ENCODE data around the gene SLC35E3.

Gene SLC35E3

GRCh38 chr12:68745904-68746571, at the start of gene SLC35E3:
Gene SLC35E3, plus strand, starts transcription at chr12:68746176. Its CDS starts 202 bp downstream, at chr12:68746378.
- peak; percentile 95 for DNase-seq

GRCh38 chr12:68699486-68699885, 46.5 kb upstream of the SLC35E3 start:
- no peak for DNase-seq

DNA sequence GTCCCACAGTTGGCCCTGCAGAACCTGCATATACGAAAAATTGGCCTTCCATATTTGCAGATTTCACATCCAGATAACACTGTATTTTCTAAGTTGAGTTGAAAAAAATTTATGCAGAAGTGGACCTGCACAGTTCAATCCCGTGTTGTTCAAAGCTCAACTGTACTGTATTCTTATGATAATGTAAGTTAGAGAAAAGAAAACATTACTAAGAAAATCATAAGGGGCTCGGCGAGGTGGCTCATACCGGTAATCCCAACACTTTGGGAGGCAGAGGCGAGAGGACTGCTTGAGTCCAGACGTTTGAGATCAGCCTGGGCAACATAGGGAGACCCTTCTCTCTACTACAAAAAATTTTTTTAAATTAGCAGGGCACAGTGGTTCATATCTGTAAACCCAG, 18.2 kb upstream of the SLC35E3 start:
- DNase-seq = no peak

GRCh38 chr12:68733661-68734071, 12.3 kb upstream of the SLC35E3 start:
- DNase-seq = no peak

DNA sequence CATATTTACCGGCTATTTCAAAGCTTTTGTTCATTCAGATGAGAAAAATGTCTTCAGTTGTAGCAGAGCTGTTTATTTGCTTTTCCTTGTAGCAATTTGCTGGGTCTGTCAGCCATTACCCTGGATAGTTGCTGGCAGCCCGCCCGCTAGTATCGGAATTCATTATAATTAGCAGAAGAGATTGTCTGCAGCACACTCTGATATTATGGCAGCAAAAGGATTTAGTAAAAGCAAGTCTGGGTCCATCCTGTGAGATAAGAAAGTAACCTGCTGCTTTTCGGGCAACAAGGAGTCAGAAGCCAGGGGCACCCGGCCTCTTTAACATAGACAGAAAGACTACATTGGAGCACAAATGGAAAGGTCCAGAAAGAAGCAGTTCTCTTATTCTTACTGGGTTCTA, 6.1 kb upstream of the SLC35E3 start:
- no peak for DNase-seq

- DNase-seq = no peak
Observed at GRCh38 chr12:68743356-68743755, 2.6 kb upstream of the SLC35E3 start.

GRCh38 chr12:68745376-68745903, 536 bp upstream of the SLC35E3 start:
- DNase-seq = no peak

- DNase-seq = peak; percentile 74
Observed at GRCh38 chr12:68746572-68747180, 700 bp downstream of the SLC35E3 start.

DNA sequence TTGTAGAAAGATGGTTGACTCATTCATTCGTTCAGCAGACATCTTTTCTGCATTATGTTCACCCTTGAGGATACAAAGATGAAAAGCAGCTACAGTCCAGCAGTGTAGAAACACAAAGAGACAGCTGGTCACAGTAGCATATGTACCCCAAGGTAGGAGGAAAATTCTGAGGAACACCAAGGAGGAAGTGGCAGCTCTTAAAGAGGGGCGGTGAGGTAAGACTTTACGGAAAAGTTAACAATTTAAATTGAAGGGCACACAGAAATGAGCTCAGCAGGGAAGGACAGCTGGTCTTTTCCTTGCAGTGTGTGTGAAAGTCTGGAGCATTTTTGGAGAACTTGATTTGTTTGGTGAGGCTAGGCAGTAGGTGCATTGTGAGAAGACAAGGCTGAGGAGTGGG, 3.5 kb downstream of the SLC35E3 start:
- DNase-seq = no peak

DNA sequence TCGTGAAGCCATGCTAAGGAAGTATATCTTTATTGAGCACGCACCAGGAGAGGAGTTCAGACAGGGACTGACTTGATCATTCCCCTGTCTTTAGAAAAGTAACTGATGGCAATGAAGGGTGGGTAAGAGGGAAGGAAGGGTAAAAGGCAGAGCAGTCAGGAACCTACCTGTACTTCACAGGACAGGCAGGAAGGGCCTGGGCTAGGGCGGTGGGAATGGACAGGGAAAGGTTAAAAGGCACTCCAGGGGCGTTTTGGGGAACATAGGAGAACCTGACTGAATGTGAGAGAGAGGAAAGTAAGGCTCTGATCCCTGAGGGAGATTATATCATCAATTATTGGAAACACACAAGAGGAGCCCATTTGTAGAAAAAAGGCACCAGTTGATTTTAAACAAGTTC, 3.9 kb downstream of the SLC35E3 start:
- DNase-seq = no peak

GRCh38 chr12:68750506-68750905, 4.5 kb downstream of the SLC35E3 start:
- DNase-seq = no peak

DNA sequence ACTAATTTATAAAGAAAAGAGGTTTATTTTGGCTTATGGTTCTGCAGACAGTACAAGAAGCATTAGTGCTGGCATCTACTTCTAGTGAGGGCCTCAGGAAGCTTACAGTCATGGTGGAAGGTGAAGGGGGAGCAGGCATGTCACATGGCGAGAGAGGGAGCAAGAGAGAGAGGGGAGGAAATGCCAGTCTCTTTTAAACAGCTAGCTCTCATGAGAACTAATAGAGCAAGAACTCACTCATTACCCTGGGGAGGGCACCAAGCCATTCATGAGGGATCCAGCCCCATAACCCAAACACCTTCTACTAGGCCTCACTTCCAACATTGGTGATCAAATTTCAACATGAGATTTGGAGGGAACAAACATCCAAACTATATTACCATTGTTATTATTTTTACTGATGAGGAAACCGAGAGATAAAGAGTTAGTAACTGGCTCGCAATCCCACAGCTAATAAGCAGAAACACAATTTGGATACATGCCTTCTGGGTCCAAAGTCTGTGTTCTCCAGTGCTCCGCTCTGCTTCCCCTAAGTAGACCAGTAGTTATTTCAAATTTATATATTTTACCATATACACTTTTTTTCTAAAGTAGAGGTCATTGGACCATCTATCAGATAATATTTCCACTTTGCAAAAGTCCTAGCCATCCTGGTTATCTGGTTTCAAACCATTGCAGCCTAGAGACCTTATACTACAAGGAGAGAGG, 9.7 kb downstream of the SLC35E3 start:
- no peak for DNase-seq

DNA sequence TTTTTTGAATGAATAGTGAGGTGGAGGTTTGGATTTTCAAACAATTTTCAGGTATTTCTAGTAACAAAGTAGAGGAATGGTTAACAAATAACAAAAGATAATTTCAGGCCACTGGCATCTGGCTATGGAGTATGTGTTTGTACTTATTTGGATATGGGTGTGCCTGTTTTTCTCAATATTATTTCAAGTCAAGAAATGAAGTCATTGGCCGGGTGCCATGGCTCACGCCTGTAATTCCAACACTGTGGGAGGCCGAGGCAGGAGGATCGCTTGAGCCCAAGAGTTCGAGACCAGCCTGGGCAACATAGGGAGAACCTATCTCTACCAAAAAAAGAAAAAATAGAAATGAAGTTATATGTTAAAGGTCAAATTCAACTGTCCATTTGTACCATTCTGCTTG, 13.9 kb downstream of the SLC35E3 start:
- no peak for DNase-seq

DNA sequence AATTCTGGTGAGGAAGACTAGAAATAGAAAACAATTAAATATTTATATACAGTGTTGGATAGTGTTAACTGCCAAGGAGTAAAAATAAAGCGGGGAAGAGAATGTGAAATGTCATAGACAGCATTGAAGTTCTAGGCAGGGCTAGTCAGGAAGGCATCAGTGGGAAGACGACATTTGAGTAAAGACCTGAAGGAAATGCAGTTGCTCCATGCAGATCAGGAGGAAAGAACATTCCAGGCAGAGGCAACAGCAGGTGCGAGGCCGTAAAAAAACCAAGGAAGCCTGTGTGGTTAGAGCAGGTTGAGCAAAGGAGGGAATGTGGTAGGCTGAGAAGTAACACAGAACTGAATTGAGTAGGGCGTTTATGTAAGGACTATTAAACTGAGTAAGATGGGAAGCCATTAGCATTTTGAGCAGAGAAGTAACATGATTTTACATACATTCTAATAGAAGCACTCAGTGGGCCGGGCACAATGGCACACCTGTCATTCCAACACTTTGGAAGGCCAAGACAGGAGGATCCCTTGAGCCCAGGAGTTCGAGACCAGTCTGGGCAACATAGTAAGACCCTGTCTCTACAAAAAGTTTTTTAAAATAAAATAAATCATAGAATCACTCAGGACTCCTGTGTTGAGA, 14.9 kb downstream of the SLC35E3 start:
- no peak for DNase-seq

- DNase-seq = no peak
Observed at GRCh38 chr12:68761442-68761812, 15.5 kb downstream of the SLC35E3 start.

DNA sequence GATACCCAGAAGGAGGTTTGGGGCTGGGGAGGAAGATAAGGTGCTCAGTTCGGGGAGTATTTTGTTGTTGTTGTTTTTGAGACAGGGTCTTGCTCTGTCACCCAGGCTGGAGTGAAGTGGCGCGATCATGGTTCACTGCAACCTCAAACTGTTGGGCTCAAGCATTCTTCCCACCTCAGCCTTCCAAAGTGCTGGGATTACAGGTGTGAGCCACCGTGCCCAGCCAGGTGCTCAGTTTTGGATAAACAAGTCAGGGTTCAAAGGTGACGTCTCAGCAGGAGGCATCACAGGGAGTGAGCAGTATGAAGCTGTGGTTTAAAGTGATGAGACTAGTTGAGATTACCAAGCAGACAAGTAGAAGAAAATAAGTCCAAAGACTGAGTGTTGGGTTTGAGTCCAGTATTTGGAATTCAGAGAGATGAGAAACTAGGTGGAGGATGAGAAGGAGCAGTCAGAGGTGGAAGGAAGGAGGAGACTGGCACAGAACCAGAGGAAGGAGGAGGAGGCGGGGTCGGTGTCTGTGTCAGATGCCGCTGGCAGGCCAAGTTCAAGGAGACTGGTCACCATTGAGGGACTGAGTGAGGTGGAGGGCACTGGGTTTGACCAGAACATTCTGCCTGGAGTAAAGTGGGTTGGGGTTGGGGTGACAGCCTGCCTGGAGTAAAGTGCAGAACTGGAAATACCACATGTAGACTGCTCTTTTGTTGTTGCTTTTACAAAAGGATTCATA, 16.1 kb downstream of the SLC35E3 start:
- DNase-seq = no peak

DNA sequence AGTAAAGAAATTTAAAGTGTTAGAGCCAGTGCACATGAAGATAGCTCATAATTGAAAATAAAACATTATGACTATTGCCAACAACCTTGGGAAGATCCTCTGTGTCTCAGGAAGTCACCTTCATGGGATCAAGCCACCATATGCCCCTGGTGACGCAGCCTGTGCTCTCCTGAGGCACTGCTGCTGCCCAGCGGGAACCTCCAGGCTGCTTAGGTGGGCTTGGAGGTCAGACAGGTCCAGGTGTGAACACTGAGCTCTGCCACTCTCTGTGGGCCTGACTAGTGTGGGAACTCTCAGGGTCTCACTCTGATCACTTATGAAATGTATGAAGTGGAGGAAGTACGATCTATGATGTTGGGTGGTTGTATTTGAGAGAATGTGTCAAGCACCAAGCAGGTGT, 16.7 kb downstream of the SLC35E3 start:
- DNase-seq = no peak

DNA sequence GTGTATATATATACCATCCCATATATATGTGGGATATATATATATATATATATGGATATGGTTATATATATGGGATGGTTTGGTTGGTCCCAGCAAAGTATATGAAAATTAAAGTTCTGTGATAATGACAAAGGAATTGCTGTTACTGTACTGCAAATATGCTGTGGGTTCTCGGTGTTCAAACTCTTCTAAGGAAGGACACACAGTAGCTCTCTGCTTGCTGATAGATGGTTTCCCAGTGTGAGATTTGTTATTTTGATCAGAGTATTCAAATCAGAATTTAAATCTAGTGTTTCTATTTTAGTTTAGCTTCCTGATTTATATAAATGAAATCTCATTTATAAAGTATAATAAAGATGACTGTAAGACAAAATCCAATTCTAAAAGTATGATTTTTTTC, 19.7 kb downstream of the SLC35E3 start:
- DNase-seq = no peak

DNA sequence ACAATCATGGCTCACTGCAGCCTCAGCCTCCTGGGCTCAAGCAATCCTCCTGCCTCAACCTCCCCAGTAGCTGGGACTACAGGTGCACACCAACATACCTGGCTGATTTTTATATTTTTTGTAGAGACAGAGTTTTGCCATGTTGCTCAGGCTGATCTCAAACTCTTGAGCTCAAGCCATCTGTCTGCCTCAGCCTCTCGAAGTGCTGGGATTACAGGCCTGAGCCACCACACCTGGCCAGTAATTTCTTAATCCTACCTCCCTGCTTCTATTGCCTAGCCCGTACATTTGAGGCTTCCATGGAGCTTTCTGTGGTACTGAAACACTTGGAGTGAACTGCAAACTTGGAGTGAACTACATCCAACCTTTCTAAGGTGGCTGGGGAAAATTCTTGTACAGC, 20.7 kb downstream of the SLC35E3 start:
- no peak for DNase-seq

DNA sequence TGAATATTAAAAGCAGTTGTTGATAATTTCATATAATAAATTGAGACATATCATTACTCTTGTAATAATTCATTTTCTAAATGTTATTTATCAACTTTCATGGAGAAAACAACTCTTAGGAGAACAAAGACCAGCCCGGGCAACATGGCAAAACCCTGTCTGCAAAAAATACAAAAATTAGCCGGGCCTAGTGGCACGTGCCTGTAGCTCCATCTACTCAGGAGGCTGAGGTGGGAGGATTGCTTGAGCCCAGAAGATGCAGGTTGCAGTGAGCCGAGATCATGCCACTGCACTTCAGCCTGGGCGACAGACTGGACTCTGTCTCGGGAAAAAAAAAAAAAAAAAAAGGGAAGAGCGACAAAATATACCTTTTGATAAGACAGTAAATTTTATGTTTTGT, 21.2 kb downstream of the SLC35E3 start:
- DNase-seq = no peak

DNA sequence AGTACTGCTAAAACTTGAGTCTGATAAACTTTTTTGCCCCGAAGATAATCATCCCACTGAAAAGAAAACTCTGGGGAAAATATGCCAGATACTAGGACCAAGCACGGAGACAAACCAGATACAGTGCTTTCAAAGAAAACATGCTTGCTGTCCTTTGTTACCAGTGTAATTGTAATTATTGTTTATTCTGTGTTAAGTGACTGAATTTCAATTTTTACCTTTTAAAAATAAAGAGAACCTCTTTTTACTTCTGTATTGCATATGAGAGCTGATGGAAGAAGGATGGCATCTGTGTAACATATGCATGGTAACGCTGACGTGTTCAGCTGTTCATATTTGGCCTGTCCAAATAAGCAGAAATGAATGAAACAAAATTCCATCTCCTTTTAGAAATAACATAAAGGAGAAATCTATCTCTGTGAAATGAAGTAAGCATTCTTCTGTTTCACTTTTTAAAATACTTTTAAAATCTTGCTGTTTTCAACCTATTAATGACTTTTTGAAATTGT, 22.5 kb downstream of the SLC35E3 start:
- no peak for DNase-seq

GRCh38 chr12:68769941-68770340, 24.0 kb downstream of the SLC35E3 start:
- DNase-seq = no peak
